H1 (cell line): ENCODE data around the gene SPOCK3. TPM values are rescaled to one million over a fixed set of nuclear protein-coding genes. Genes with fewer than 3 reads are reported as not detected.

Experiments
- CTCF ChIA-PET: fragments of 300-600 bp; sonication (Branson Sonifier 250); formaldehyde crosslinking; loops from one replicate; lab custom pipeline; 2021; ENCODE audit not compliant: partially characterized antibody; lab: Charles Lee
- POLR2A ChIA-PET: fragments of 300-600 bp; sonication (Branson Sonifier 250); formaldehyde crosslinking; loops from one replicate; lab custom pipeline; 2021; ENCODE audit warnings: inconsistent platforms; ENCODE audit not compliant: partially characterized antibody; lab: Charles Lee
- DNase-seq, 2 experiments: peaks; one replicate each; pipeline versions ENCODE4 v3.0.0 to v3.0.0-alpha.2; 2010 to 2022; ENCODE audit warnings: low spot score in 2 of 2, low read depth in 1 of 2, mixed read lengths in 1 of 2
- FAIRE-seq: peaks from 2 replicates; lab custom pipeline; 2011; peaks lifted over from hg19 to GRCh38; lab: Jason Lieb, UNC
- H2AFZ ChIP-seq: 2 replicates; pipeline ENCODE4 v1.8.1; 2012; ENCODE audit warnings: low read length, inconsistent platforms
- H2AK5ac ChIP-seq: 2 replicates; pipeline ENCODE4 v1.6.1; 2013; ENCODE audit warnings: low read depth, low read length
- H2BK120ac ChIP-seq: replicated peaks from 2 replicates; pipeline ENCODE3; 2013; ENCODE audit warnings: low read depth, low read length, inconsistent platforms
- H2BK12ac ChIP-seq: 2 replicates; pipeline ENCODE4 v1.6.1; 2013; ENCODE audit warnings: low read depth, low read length
- H2BK15ac ChIP-seq: 2 replicates; pipeline ENCODE4 v1.6.1; 2013; ENCODE audit warnings: low read length
- H2BK20ac ChIP-seq: 2 replicates; pipeline ENCODE4 v1.6.1; 2013; ENCODE audit warnings: low read length
- H2BK5ac ChIP-seq: 2 replicates; pipeline ENCODE4 v1.6.1; 2013; ENCODE audit warnings: low read depth, low read length
- H3K14ac ChIP-seq: 2 replicates; pipeline ENCODE4 v1.6.1; 2013; ENCODE audit warnings: inconsistent platforms; ENCODE audit not compliant: insufficient read length
- H3K18ac ChIP-seq: 2 replicates; pipeline ENCODE4 v1.6.1; 2013; ENCODE audit warnings: low read length; ENCODE audit errors: extremely low read depth
- H3K23ac ChIP-seq: 2 replicates; pipeline ENCODE4 v1.6.1; 2013; ENCODE audit warnings: inconsistent platforms; ENCODE audit not compliant: insufficient read length
- H3K23me2 ChIP-seq: 2 replicates; pipeline ENCODE4 v1.6.1; 2013; ENCODE audit warnings: low read depth, low read length
- H3K27ac ChIP-seq: 2 replicates; pipeline ENCODE4 v1.6.1; 2011; ENCODE audit warnings: low read depth, low read length, inconsistent platforms
- H3K27me3 ChIP-seq, 4 experiments: replicated peaks in 1 of 4; 1 replicate in 1 of 4; 2 replicates in 3 of 4; pipeline versions ENCODE4 v1.6.1 to v1.8.1; 2011 to 2013; ENCODE audit warnings: low read length in 3 of 4, mild to moderate bottlenecking in 3 of 4, inconsistent platforms in 2 of 4, mixed read lengths in 2 of 4, moderate library complexity in 1 of 4; ENCODE audit not compliant: control insufficient read depth in 3 of 4, insufficient read depth in 3 of 4; ENCODE audit errors: extremely low read depth in 1 of 4
- H3K36me3 ChIP-seq, 4 experiments: 2 replicates each; pipeline versions ENCODE4 v1.6.1 to v1.8.1; 2011 to 2013; ENCODE audit warnings: mild to moderate bottlenecking in 4 of 4, low read length in 3 of 4, moderate library complexity in 2 of 4, control low read depth in 1 of 4, inconsistent platforms in 1 of 4; ENCODE audit not compliant: insufficient read depth in 4 of 4, control insufficient read depth in 2 of 4
- H3K4ac ChIP-seq: replicated peaks from 2 replicates; pipeline ENCODE3; 2013; ENCODE audit warnings: low read length, low read depth, mixed read lengths, inconsistent platforms; ENCODE audit not compliant: insufficient read length
- H3K4me1 ChIP-seq, 4 experiments: replicated peaks in 1 of 4; 1 replicate in 1 of 4; 2 replicates in 3 of 4; pipeline versions ENCODE4 v1.6.1 to v1.8.1; 2011 to 2013; ENCODE audit warnings: low read length in 3 of 4, inconsistent platforms in 2 of 4, mixed read lengths in 1 of 4; ENCODE audit not compliant: insufficient read depth in 4 of 4, control insufficient read depth in 3 of 4
- H3K4me2 ChIP-seq, 2 experiments: 2 replicates each; pipeline versions ENCODE4 v1.6.1 to v1.8.1; 2011 to 2013; ENCODE audit warnings: low read depth in 2 of 2, low read length in 2 of 2, control low read depth in 1 of 2, inconsistent platforms in 1 of 2, mild to moderate bottlenecking in 1 of 2; ENCODE audit not compliant: insufficient read depth in 1 of 2
- H3K4me3 ChIP-seq, 4 experiments: fragments of 200-600, 300-600 bp in 1 of 4; sonication (generic), shearing (Covaris generic), sonication (Bioruptor Twin) in 1 of 4; 2 replicates each; pipeline versions ENCODE4 v1.5.1 to v1.8.1; 2011 to 2016; ENCODE audit warnings: low read length in 4 of 4, low read depth in 3 of 4, control low read depth in 2 of 4, inconsistent platforms in 2 of 4, mild to moderate bottlenecking in 2 of 4, mixed read lengths in 1 of 4, moderate library complexity in 1 of 4; ENCODE audit not compliant: insufficient read depth in 2 of 4; ENCODE audit errors: extremely low read depth in 1 of 4
- H3K56ac ChIP-seq: replicated peaks from 2 replicates; pipeline ENCODE3; 2013; ENCODE audit warnings: low read depth, mild to moderate bottlenecking, mixed read lengths, low read length, inconsistent platforms; ENCODE audit not compliant: insufficient read length
- H3K79me1 ChIP-seq: 2 replicates; pipeline ENCODE4 v1.6.1; 2013; ENCODE audit warnings: low read depth, low read length, control low read depth
- H3K79me2 ChIP-seq, 2 experiments: 2 replicates each; pipeline versions ENCODE4 v1.6.1 to v1.8.1; 2012 to 2013; ENCODE audit warnings: low read length in 2 of 2, mild to moderate bottlenecking in 2 of 2, inconsistent platforms in 1 of 2; ENCODE audit not compliant: insufficient read depth in 2 of 2, control insufficient read depth in 1 of 2
- H3K9ac ChIP-seq, 4 experiments: replicated peaks in 1 of 4; 1 replicate in 1 of 4; 2 replicates in 3 of 4; pipeline versions ENCODE4 v1.6.1 to v1.8.1; 2011 to 2013; ENCODE audit warnings: low read depth in 3 of 4, low read length in 3 of 4, control low read depth in 2 of 4, mild to moderate bottlenecking in 2 of 4, moderate library complexity in 2 of 4, inconsistent platforms in 1 of 4; ENCODE audit errors: extremely low read depth in 1 of 4
- H3K9me3 ChIP-seq, 2 experiments: 2 replicates each; pipeline versions ENCODE4 v1.6.1 to v1.8.1; 2012 to 2013; ENCODE audit warnings: mild to moderate bottlenecking in 2 of 2, moderate library complexity in 2 of 2, control low read depth in 1 of 2, inconsistent platforms in 1 of 2, low read depth in 1 of 2, low read length in 1 of 2, mixed read lengths in 1 of 2; ENCODE audit not compliant: insufficient read depth in 2 of 2
- H4K20me1 ChIP-seq, 2 experiments: replicated peaks in 1 of 2; 2 replicates each; pipeline versions ENCODE3 to v1.8.1; 2011 to 2013; ENCODE audit warnings: inconsistent platforms in 2 of 2, low read length in 2 of 2, mild to moderate bottlenecking in 1 of 2; ENCODE audit not compliant: insufficient read depth in 2 of 2, control insufficient read depth in 1 of 2
- H4K5ac ChIP-seq: 2 replicates; pipeline ENCODE4 v1.6.1; 2013; ENCODE audit warnings: low read length, low read depth, mixed read lengths, inconsistent platforms; ENCODE audit not compliant: insufficient read length
- H4K8ac ChIP-seq: 2 replicates; pipeline ENCODE4 v1.8.0; 2013; ENCODE audit warnings: mild to moderate bottlenecking, moderate library complexity, low read length, inconsistent platforms; ENCODE audit not compliant: insufficient read depth; ENCODE audit errors: extremely low read depth
- H4K91ac ChIP-seq: replicated peaks from 2 replicates; pipeline ENCODE3; 2013; ENCODE audit warnings: low read length, mixed read lengths, inconsistent platforms; ENCODE audit not compliant: insufficient read length
- CHD1 ChIP-seq: IDR thresholded peaks from 2 replicates; pipeline ENCODE4 v1.6.1; 2012; ENCODE audit warnings: low read depth, low read length, improper control_type of control experiment
- KDM5A ChIP-seq: fragments of 200-600 bp; IDR thresholded peaks from 2 replicates; pipeline ENCODE4 v1.7.1; 2012; ENCODE audit warnings: mild to moderate bottlenecking, low read length, inconsistent platforms, mixed read lengths
- TAF7 ChIP-seq: optimal IDR thresholded peaks from 2 replicates; pipeline ENCODE3; 2011; ENCODE audit warnings: low read depth, mild to moderate bottlenecking, inconsistent platforms, low read length, moderate library complexity, borderline replicate concordance
- WGBS, 2 experiments: shearing (Covaris generic) in 1 of 2; methylation state at CpG; one replicate each; pipeline versions ENCODE4 v1.1.6 to v1.1.7; 2013 to 2015; ENCODE audit warnings: low lambda C conversion rate in 2 of 2, mixed read lengths in 2 of 2, inconsistent platforms in 1 of 2, low coverage in 1 of 2, missing lambda C conversion rate in 1 of 2; ENCODE audit not compliant: insufficient replicate concordance in 2 of 2, insufficient coverage in 1 of 2, insufficient read length in 1 of 2; ENCODE audit errors: extremely low coverage in 1 of 2, missing lambda C conversion rate in 1 of 2; 5-methylcytosine and 5-hydroxymethylcytosine counted together
- polyA plus RNA-seq, 7 experiments: library from polyadenylated mRNA; depleted of rRNA in 3 of 7; stranded (reverse) in 5 of 7; unstranded in 2 of 7; fragments of >200 nt in 5 of 7; fragments of 200-250 nt in 2 of 7; gene quantifications; 1 replicate in 5 of 7; 2 replicates in 1 of 7; 4 replicates in 1 of 7; pipeline versions ENCODE4 v1.2.1 to v1.2.3, GENCODE V29; 2011 to 2013; ENCODE audit warnings: missing spikeins in 2 of 7, mixed read lengths in 2 of 7
- total RNA-seq: library from RNA; stranded (reverse); fragmentation: NEBNext Ultra II Directional; extraction: Animal tissue kit (Norgen Biotek cat#: 25700); gene quantifications from 2 replicates; pipeline ENCODE4 v1.2.1, GENCODE V29; 2021

The SPOCK3 gene
- total and polyA plus RNA-seq, 2 of the 8 experiments (the other 6 are each of a cell fraction or from before 2014, with no cell fraction given): 0.14 to 0.60 TPM

DNA sequence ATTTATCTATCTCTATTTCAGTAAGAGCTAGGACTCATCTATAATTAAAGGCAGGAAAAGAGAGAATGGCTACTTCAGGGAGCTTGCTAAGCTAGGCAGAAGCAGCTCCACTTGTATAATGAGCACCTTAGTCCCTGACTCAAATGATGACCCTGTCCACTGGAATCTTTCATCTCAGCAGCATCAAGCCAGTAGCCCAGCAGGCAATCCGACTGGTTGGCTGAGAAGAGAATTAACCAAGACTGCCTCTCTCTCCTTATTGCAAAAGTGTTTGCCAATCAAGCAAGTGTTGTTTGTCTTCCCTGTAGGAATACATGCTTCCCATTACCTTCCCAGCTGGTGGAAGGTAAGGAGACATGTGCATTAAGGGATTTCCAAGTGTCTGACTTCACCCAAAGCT lies 3.9 kb upstream of the SPOCK3 start:
- FAIRE-seq (no peak), DNase-seq (no peak)
- H2AK5ac ChIP-seq: no peak overlapping the region
- no peak overlapping the region for H3K4me3 ChIP-seq
- no peak overlapping the region for H4K8ac ChIP-seq
- no peak overlapping the region for H2BK12ac ChIP-seq
- H2AFZ ChIP-seq: no peak overlapping the region
- H4K20me1 ChIP-seq: no peaks in the 10 kb centered on the region
- no peaks in the 10 kb centered on the region for H3K4me1 ChIP-seq
- POLR2A ChIA-PET: no interaction called here
- H3K79me2 ChIP-seq: no peaks in the 10 kb centered on the region
- H2BK5ac ChIP-seq: no peak overlapping the region
- H3K56ac ChIP-seq: no peak overlapping the region
- H2BK20ac ChIP-seq: no peak overlapping the region
- no peaks in the 10 kb centered on the region for H3K36me3 ChIP-seq
- H3K9me3 ChIP-seq: no peaks in the 10 kb centered on the region
- H4K91ac ChIP-seq: no peak overlapping the region
- H3K23me2 ChIP-seq: peaks cover 15% of the 10 kb centered on the region
- WGBS, 2 experiments: 81% methylated on average over 1 of the region's 1 CpG; no CpG with 5 or more reads in 1 of the 2 experiments
- H3K27ac ChIP-seq: no peak overlapping the region
- no peak overlapping the region for H3K14ac ChIP-seq
- no peaks in the 10 kb centered on the region for H3K79me1 ChIP-seq
- H2BK120ac ChIP-seq: no peak overlapping the region
- H3K9ac ChIP-seq: no peak overlapping the region
- no peak overlapping the region for H3K4me2 ChIP-seq
- no peak overlapping the region for H3K23ac ChIP-seq
- H4K5ac ChIP-seq: no peak overlapping the region
- H3K4ac ChIP-seq: no peak overlapping the region
- H3K27me3 ChIP-seq: peaks cover 0 to 17% (median 9%) of the 10 kb centered on the region in 4 experiments; a peak in 6 of 7 replicates
- no peak for TF ChIP-seq KDM5A
- TF ChIP-seq TAF7: no peak
- TF ChIP-seq CHD1: no peak
- TF ChIP-seq, all 59 proteins: peak for 0
- CTCF ChIA-PET: interaction anchor here (1.3 to 1.7 kb wide), 2 partner anchors 10 to 26 kb away, joined by 3 read pairs; no protein-coding TSS in a partner anchor
- no peak overlapping the region for H2BK15ac ChIP-seq
- no peak overlapping the region for H3K18ac ChIP-seq
